Mesothelial cell of epicardium (in vitro differentiated cells): Measurements from ENCODE around the gene COMT. TPM values are rescaled to one million over a fixed set of nuclear protein-coding genes. Genes with fewer than 3 reads are reported as not detected.

Experiments used
- DNase-seq, 2 experiments: peaks; one replicate each; pipeline ENCODE4 v3.0.0; 2021; ENCODE audit warnings: low spot score in 2 of 2; ENCODE audit not compliant: unreplicated experiment in 2 of 2
- H3K27ac Mint-ChIP-seq: 2 replicates; pipeline ENCODE4 v1.8.0; 2021; ENCODE audit warnings: mixed read lengths
- H3K27me3 Mint-ChIP-seq: 2 replicates; pipeline ENCODE4 v1.8.0; 2021; ENCODE audit warnings: low read depth, mixed read lengths
- H3K36me3 Mint-ChIP-seq: 2 replicates; pipeline ENCODE4 v1.8.0; 2021; ENCODE audit warnings: mixed read lengths
- H3K4me1 Mint-ChIP-seq: 2 replicates; pipeline ENCODE4 v1.8.0; 2021; ENCODE audit warnings: mixed read lengths
- H3K4me3 Mint-ChIP-seq: 2 replicates; pipeline ENCODE4 v1.8.0; 2021; ENCODE audit warnings: mild to moderate bottlenecking, moderate library complexity, mixed read lengths
- H3K9me3 Mint-ChIP-seq: 2 replicates; pipeline ENCODE4 v1.8.0; 2021; ENCODE audit warnings: mixed read lengths
- CTCF ChIP-seq: fragments of 200-600 bp; sonication (generic); IDR thresholded peaks from one replicate; pipeline ENCODE4 v1.5.0; 2021; ENCODE audit warnings: antibody characterized with exemption; ENCODE audit not compliant: unreplicated experiment
- total RNA-seq: library from RNA; stranded (reverse); gene quantifications from 3 replicates; pipeline ENCODE4 v1.2.1, GENCODE V29; 2021

COMT gene
- total RNA-seq, 1 donor from 2014 or later, result 93.5 TPM

DNA sequence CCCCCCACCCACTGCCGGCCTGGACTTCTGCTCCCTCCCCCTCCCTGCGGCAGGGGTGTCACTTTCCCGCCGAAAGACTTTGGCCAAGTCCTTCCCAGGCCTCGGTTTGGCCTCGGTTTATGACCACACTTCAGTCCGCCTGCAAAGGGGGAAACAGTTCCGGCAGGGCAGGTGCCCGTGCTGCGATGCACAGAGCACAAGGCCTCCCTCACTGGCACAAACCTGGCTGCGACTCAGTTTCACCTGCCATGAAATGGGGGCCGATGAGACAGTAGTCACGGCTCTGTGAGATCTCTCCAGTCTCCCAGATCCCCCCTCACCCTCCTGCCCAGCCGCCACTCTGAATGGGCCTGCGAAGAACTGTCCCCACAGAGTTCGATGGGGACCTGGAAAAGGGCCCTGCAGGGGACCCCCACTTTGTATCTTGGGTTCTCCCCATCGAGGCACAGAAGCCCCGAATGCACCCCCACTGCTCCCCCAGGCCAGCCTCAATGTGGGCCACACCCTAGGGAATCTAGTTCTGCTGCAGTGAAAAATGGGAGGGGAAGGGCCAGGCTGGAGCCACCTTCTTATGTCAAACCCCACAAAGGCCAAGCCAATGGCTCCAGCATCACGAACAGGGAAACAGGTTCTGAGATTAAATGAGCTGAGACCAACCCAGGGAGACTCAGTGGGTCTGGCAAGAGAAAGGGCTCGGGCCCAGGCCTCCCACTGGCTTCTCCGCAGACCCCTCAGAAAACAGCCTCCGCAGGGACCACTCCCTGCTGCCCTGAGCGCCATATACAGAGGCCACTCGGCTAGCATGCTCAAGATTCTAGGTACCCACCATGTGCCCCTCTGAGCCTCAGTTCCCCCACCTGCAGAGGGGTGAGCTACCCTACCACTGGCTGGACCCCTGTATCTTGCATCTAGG lies 46.1 kb downstream of the COMT start:
- no peak for DNase-seq
- Mint-ChIP-seq H3K4me1 (peaks cover 18% of the 10 kb centered on the region), H3K36me3 (no peaks in the 10 kb centered on the region), H3K27ac (no peak overlapping the region), H3K9me3 (no peaks in the 10 kb centered on the region), H3K27me3 (no peaks in the 10 kb centered on the region), H3K4me3 (peak overlapping the region; percentile 52)
- TF ChIP-seq CTCF, result no peak

DNA sequence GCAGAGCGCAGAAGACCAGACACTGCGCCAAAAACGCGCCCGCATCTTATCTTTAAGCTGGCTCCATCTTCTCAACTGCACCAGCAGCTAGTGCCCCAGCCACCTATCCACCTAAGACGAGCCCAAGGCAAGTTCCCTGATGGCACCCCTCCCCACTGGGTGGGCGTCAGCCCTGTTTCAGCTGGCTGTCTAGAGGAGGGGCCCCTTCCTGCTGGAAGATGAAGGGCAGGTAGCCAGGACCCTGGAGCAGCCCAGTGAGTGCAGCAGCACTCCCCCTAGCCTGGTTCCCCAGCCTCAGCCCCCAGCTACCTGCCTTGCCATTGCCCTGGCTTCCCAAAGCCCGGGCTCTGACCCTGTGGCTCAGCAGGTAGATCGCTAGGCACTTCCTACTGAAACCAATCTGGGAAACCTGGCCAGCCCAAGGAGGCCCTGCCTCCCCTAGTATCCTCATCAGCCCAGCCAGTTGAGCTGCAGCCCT lies 46.8 kb downstream of the COMT start:
- no peaks in the 10 kb centered on the region for H3K27me3 Mint-ChIP-seq
- no peak for TF ChIP-seq CTCF
- no peaks in the 10 kb centered on the region for H3K9me3 Mint-ChIP-seq
- DNase-seq, result no peak
- H3K4me1 Mint-ChIP-seq, result peaks cover 16% of the 10 kb centered on the region
- H3K36me3 Mint-ChIP-seq, result no peaks in the 10 kb centered on the region
- H3K4me3 Mint-ChIP-seq, result peak overlapping the region; percentile 47
- H3K27ac Mint-ChIP-seq, result no peak overlapping the region

GRCh38 chr22:19988965-19989724 lies 47.6 kb downstream of the COMT start:
- H3K4me1 Mint-ChIP-seq, result peaks cover 11% of the 10 kb centered on the region
- DNase-seq, result no peak
- no peak overlapping the region for H3K27ac Mint-ChIP-seq
- H3K36me3 Mint-ChIP-seq, result no peaks in the 10 kb centered on the region
- H3K27me3 Mint-ChIP-seq, result no peaks in the 10 kb centered on the region
- TF ChIP-seq CTCF, result no peak
- H3K9me3 Mint-ChIP-seq, result no peaks in the 10 kb centered on the region
- H3K4me3 Mint-ChIP-seq, result no peak overlapping the region

GRCh38 chr22:19989725-19990067 lies 48.1 kb downstream of the COMT start:
- Mint-ChIP-seq H3K4me3 (no peak overlapping the region), H3K27ac (no peak overlapping the region), H3K27me3 (no peaks in the 10 kb centered on the region), H3K36me3 (no peaks in the 10 kb centered on the region), H3K4me1 (peaks cover 10% of the 10 kb centered on the region), H3K9me3 (no peaks in the 10 kb centered on the region)
- no peak for DNase-seq
- no peak for TF ChIP-seq CTCF

DNA sequence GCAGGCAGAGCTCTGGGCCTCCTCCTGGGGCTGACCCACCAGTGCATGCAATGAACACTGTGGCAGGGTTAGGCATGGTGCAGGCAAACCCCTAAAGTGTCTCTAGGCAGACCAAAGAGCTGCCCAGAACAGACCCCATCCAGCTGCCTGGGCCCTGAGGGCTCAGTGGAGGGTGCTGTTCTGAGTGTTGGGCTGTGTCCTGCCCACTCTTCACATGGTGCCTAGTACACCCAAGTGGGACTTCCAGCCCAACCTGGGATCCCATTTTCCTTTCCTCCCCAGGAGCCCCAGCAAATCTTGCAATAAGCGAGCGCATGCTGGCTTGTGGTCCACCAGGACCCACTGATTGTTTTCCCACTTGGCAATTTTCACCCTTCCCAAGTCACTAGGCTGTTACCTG lies 48.6 kb downstream of the COMT start:
- H3K27ac Mint-ChIP-seq, result no peak overlapping the region
- TF ChIP-seq CTCF, result no peak
- no peak for DNase-seq
- H3K9me3 Mint-ChIP-seq, result no peaks in the 10 kb centered on the region
- H3K4me3 Mint-ChIP-seq, result no peak overlapping the region
- no peaks in the 10 kb centered on the region for H3K27me3 Mint-ChIP-seq
- H3K4me1 Mint-ChIP-seq, result peaks cover 6% of the 10 kb centered on the region
- H3K36me3 Mint-ChIP-seq, result no peaks in the 10 kb centered on the region
